Measurements from ENCODE around the gene ABHD10.

ABHD10 gene

GRCh38 chr3:111998636-111999483, 20.0 kb downstream of the ABHD10 start, which contains the start of gene TAGLN3:
TSS of gene TAGLN3 (plus strand) at chr3:111998922. CDS start at chr3:111999423, 501 bp downstream.
- H3K4me3 ChIP-seq (replicated peaks; ENCODE audit: low read depth, low read length) = peak within 1 kb of the TSS; percentile 40
- DNase-seq (ENCODE audit: extremely low read depth, low read depth) = no peak
- no peak for TF ChIP-seq CTCF (IDR thresholded peaks at IDR 0.05; ENCODE audit: low read depth, low read length, missing control alignments)

- H3K4me3 ChIP-seq (replicated peaks; ENCODE audit: low read depth, low read length) = peak overlapping the region; percentile 40
- no peak for DNase-seq (ENCODE audit: extremely low read depth, low read depth)
- TF ChIP-seq CTCF (IDR thresholded peaks at IDR 0.05; ENCODE audit: low read depth, low read length, missing control alignments) = no peak
These were observed 20.9 kb downstream of the ABHD10 start for GRCh38 chr3:111999484-112000324.

GRCh38 chr3:112000367-112000771, 21.5 kb downstream of the ABHD10 start:
- TF ChIP-seq CTCF (IDR thresholded peaks at IDR 0.05; ENCODE audit: low read depth, low read length, missing control alignments) = no peak
- H3K4me3 ChIP-seq (replicated peaks; ENCODE audit: low read depth, low read length) = no peak overlapping the region
- no peak for DNase-seq (ENCODE audit: extremely low read depth, low read depth)

- no peak overlapping the region for H3K4me3 ChIP-seq (replicated peaks; ENCODE audit: low read depth, low read length)
- TF ChIP-seq CTCF (IDR thresholded peaks at IDR 0.05; ENCODE audit: low read depth, low read length, missing control alignments) = no peak
- no peak for DNase-seq (ENCODE audit: extremely low read depth, low read depth)
These were observed 22.1 kb downstream of the ABHD10 start for GRCh38 chr3:112000966-112001365.

- no peak for TF ChIP-seq CTCF (IDR thresholded peaks at IDR 0.05; ENCODE audit: low read depth, low read length, missing control alignments)
- no peak overlapping the region for H3K4me3 ChIP-seq (replicated peaks; ENCODE audit: low read depth, low read length)
- no peak for DNase-seq (ENCODE audit: extremely low read depth, low read depth)
These were observed 22.7 kb downstream of the ABHD10 start for GRCh38 chr3:112001526-112001925.

- H3K4me3 ChIP-seq (replicated peaks; ENCODE audit: low read depth, low read length) = no peak overlapping the region
- no peak for DNase-seq (ENCODE audit: extremely low read depth, low read depth)
- TF ChIP-seq CTCF (IDR thresholded peaks at IDR 0.05; ENCODE audit: low read depth, low read length, missing control alignments) = no peak
These were observed 23.5 kb downstream of the ABHD10 start for GRCh38 chr3:112002096-112002971.
